GM23338 (cell line): Measurements from ENCODE around the gene LAMTOR5. TPM values are rescaled to one million over a fixed set of nuclear protein-coding genes. Genes with fewer than 3 reads are reported as not detected.

Experiments used
- ATAC-seq: fragments of 200-7000 bp; cut with Tn5 transposase; 3 replicates; pipeline ENCODE4 v1.9.1; 2020
- DNase-seq: peaks from one replicate; pipeline ENCODE4 v3.0.0-alpha.2; 2015; ENCODE audit warnings: low spot score
- H2AFZ ChIP-seq: fragments of 200-600 bp; sonication (generic); 2 replicates; pipeline ENCODE4 v1.8.0; 2016; ENCODE audit warnings: antibody characterized with exemption, mild to moderate bottlenecking, moderate library complexity
- H3F3A ChIP-seq: fragments of 200-600 bp; sonication (generic); replicated peaks from 2 replicates; pipeline ENCODE4 v1.8.0; 2017; ENCODE audit warnings: antibody characterized with exemption, mixed run types, low read depth
- H3K27ac ChIP-seq: fragments of 200-600 bp; sonication (generic); 2 replicates; pipeline ENCODE4 v1.6.1; 2016; ENCODE audit warnings: low read depth
- H3K27me3 ChIP-seq: fragments of 200-600 bp; sonication (generic); 2 replicates; pipeline ENCODE4 v1.8.0; 2016; ENCODE audit warnings: mild to moderate bottlenecking, mixed run types, moderate library complexity; ENCODE audit not compliant: insufficient read depth
- H3K36me3 ChIP-seq: fragments of 200-600 bp; sonication (generic); 2 replicates; pipeline ENCODE4 v1.8.0; 2016; ENCODE audit warnings: mild to moderate bottlenecking; ENCODE audit not compliant: insufficient read depth
- H3K4me1 ChIP-seq: fragments of 200-600 bp; sonication (generic); 2 replicates; pipeline ENCODE4 v1.8.0; 2016; ENCODE audit warnings: mild to moderate bottlenecking, moderate library complexity; ENCODE audit not compliant: insufficient read depth
- H3K4me2 ChIP-seq: fragments of 200-600 bp; sonication (generic); 2 replicates; pipeline ENCODE4 v1.7.1; 2017; ENCODE audit warnings: mixed run types
- H3K4me3 ChIP-seq: fragments of 200-600 bp; sonication (generic); 2 replicates; pipeline ENCODE4 v1.6.1; 2016; ENCODE audit warnings: mixed run types
- H3K79me2 ChIP-seq: fragments of 200-600 bp; sonication (generic); replicated peaks from 2 replicates; pipeline ENCODE4 v1.8.0; 2017; ENCODE audit warnings: mild to moderate bottlenecking; ENCODE audit not compliant: insufficient read depth
- H3K9me2 ChIP-seq: fragments of 200-600 bp; sonication (generic); 2 replicates; pipeline ENCODE4 v1.8.0; 2017; ENCODE audit not compliant: insufficient read depth
- H4K20me1 ChIP-seq: fragments of 200-600 bp; sonication (generic); replicated peaks from 2 replicates; pipeline ENCODE4 v1.8.0; 2017; ENCODE audit warnings: mild to moderate bottlenecking; ENCODE audit not compliant: insufficient read depth
- H3K27ac Mint-ChIP-seq: 2 replicates; pipeline ENCODE4 v1.8.0; 2020; ENCODE audit warnings: inconsistent platforms, mild to moderate bottlenecking, moderate library complexity, mixed read lengths
- H3K27me3 Mint-ChIP-seq: 3 replicates; pipeline ENCODE4 v1.8.0; 2022; ENCODE audit warnings: low read depth, mild to moderate bottlenecking, moderate library complexity, mixed read lengths, inconsistent platforms; ENCODE audit not compliant: insufficient read depth, poor library complexity
- H3K36me3 Mint-ChIP-seq: 3 replicates; pipeline ENCODE4 v1.8.0; 2021; ENCODE audit warnings: low read depth, mild to moderate bottlenecking, inconsistent platforms, moderate library complexity, mixed read lengths
- H3K4me1 Mint-ChIP-seq: 3 replicates; pipeline ENCODE4 v1.8.0; 2020; ENCODE audit warnings: mild to moderate bottlenecking, inconsistent platforms, mixed read lengths
- H3K4me3 Mint-ChIP-seq: 3 replicates; pipeline ENCODE4 v1.8.0; 2021; ENCODE audit warnings: moderate library complexity, mild to moderate bottlenecking, inconsistent platforms, mixed read lengths
- H3K9me3 Mint-ChIP-seq: 3 replicates; pipeline ENCODE4 v1.8.0; 2020; ENCODE audit warnings: moderate library complexity, mild to moderate bottlenecking, inconsistent platforms, mixed read lengths
- CTCF ChIP-seq, 2 experiments: fragments of 200-600 bp in 1 of 2; sonication (generic) in 1 of 2; conservative IDR thresholded peaks; 2 replicates each; pipeline versions ENCODE4 v1.5.1 to v1.6.1; 2016 to 2017; ENCODE audit warnings: antibody characterized with exemption in 2 of 2, low read depth in 2 of 2, mild to moderate bottlenecking in 2 of 2, moderate library complexity in 1 of 2
- ETS1 ChIP-seq: IDR thresholded peaks from 2 replicates; pipeline ENCODE4 v1.6.1; 2016; ENCODE audit warnings: antibody characterized with exemption
- EZH2 ChIP-seq: fragments of 200-600 bp; sonication (generic); IDR thresholded peaks from one replicate; pipeline ENCODE4 v1.8.0; 2017; ENCODE audit warnings: antibody characterized with exemption, mild to moderate bottlenecking, low read depth; ENCODE audit not compliant: unreplicated experiment
- EZH2phosphoT487 ChIP-seq: fragments of 200-600 bp; sonication (generic); IDR thresholded peaks from one replicate; pipeline ENCODE4 v1.8.1; 2018; ENCODE audit warnings: antibody characterized with exemption; ENCODE audit not compliant: unreplicated experiment
- JUNB ChIP-seq: IDR thresholded peaks from one replicate; pipeline ENCODE4 v1.6.1; 2016; ENCODE audit warnings: antibody characterized with exemption; ENCODE audit not compliant: unreplicated experiment
- NANOG ChIP-seq: IDR thresholded peaks from 2 replicates; pipeline ENCODE4 v1.6.1; 2016; ENCODE audit warnings: antibody characterized with exemption, borderline replicate concordance
- POLR2AphosphoS5 ChIP-seq: IDR thresholded peaks from 2 replicates; pipeline ENCODE4 v1.6.1; 2016; ENCODE audit warnings: antibody characterized with exemption, low read depth
- REST ChIP-seq: IDR thresholded peaks from one replicate; pipeline ENCODE4 v1.6.1; 2018; ENCODE audit warnings: antibody characterized with exemption; ENCODE audit not compliant: unreplicated experiment
- STAT1 ChIP-seq: IDR thresholded peaks from one replicate; pipeline ENCODE4 v1.6.1; 2016; ENCODE audit warnings: antibody characterized with exemption; ENCODE audit not compliant: unreplicated experiment
- ZNF331 ChIP-seq: fragments of 250-450 bp; sonication (Bioruptor Pico); IDR thresholded peaks from 2 replicates; pipeline ENCODE4 v1.5.0; 2020; ENCODE audit warnings: low read depth, mild to moderate bottlenecking, moderate library complexity
- ZNF462 ChIP-seq: fragments of 250-450 bp; sonication (Bioruptor Pico); IDR thresholded peaks from 2 replicates; pipeline ENCODE4 v1.5.0; 2020; ENCODE audit warnings: mild to moderate bottlenecking, moderate library complexity
- polyA plus RNA-seq: library from polyadenylated mRNA; unstranded; fragments of >200 nt; fragmentation: Nextera tagmentation; extraction: Ambion mirVana; gene quantifications from 2 replicates; pipeline ENCODE4 v1.2.1, GENCODE V29; 2016
- total RNA-seq: library from RNA; depleted of rRNA; stranded (reverse); fragments of >200 nt; shearing (Covaris generic); gene quantifications from 2 replicates; pipeline ENCODE4 v1.2.3, GENCODE V29; 2014

Gene LAMTOR5
- total and polyA plus RNA-seq, 2 experiments from 2014 or later: 41.0 to 246 TPM

GRCh38 chr1:110433213-110433612 is 25.7 kb upstream of the LAMTOR5 start (continued):
- TF ChIP-seq CTCF (conservative IDR thresholded peaks at IDR 0.05; ENCODE audit: low read depth in 2 of 2) (no peak), EZH2phosphoT487 (no peak), JUNB (no peak)

- no peak overlapping the region for H2AFZ ChIP-seq
- Mint-ChIP-seq H3K4me3 (no peak overlapping the region), H3K27me3 (peaks cover 12% of the 10 kb centered on the region), H3K36me3 (no peaks in the 10 kb centered on the region), H3K4me1 (peaks cover 22% of the 10 kb centered on the region), H3K9me3 (no peaks in the 10 kb centered on the region), H3K27ac (no peak overlapping the region)
- DNase-seq: no peak
- H3K4me3 ChIP-seq: no peak overlapping the region
- peaks cover 14% of the 10 kb centered on the region for H3K4me1 ChIP-seq
- no peaks in the 10 kb centered on the region for H3F3A ChIP-seq
- no peak overlapping the region for H3K4me2 ChIP-seq
- no peak for ATAC-seq
- H3K27me3 ChIP-seq: no peaks in the 10 kb centered on the region
- H3K36me3 ChIP-seq: no peaks in the 10 kb centered on the region
- H3K79me2 ChIP-seq: no peaks in the 10 kb centered on the region
- no peaks in the 10 kb centered on the region for H4K20me1 ChIP-seq
- no peaks in the 10 kb centered on the region for H3K9me2 ChIP-seq
- no peak overlapping the region for H3K27ac ChIP-seq
- TF ChIP-seq NANOG (no peak), REST (no peak), ZNF462 (CRISPR knock-in tag) (no peak), ZNF331 (no peak), EZH2 (no peak), ETS1 (no peak), POLR2AphosphoS5 (no peak), STAT1 (no peak), CTCF (conservative IDR thresholded peaks at IDR 0.05; ENCODE audit: low read depth in 2 of 2) (no peak)
Measured at GRCh38 chr1:110430901-110431300, 23.4 kb upstream of the LAMTOR5 start.
